Thoracic aorta (tissue), 2 donors: ENCODE measurements around the gene ACTN1. TPM values are rescaled to one million over a fixed set of nuclear protein-coding genes. Genes with fewer than 3 reads are reported as not detected.

Source experiments
- ATAC-seq: fragments of 150-250 bp; one replicate; pipeline ENCODE4 v1.8.0; 2017; ENCODE audit warnings: low read depth; ENCODE audit not compliant: insufficient number of reproducible peaks, low FRiP score
- DNase-seq: peaks from one replicate; pipeline ENCODE4 v3.0.0-alpha.2; 2020; ENCODE audit warnings: low spot score
- H3K27ac ChIP-seq, 2 donors: fragments of 200-600 bp; sonication (generic); 1 replicate in 1 of 2; 2 replicates in 1 of 2; pipeline ENCODE4 v1.5.1; 2016; ENCODE audit warnings: mild to moderate bottlenecking in 2 of 2, moderate library complexity in 2 of 2
- H3K27me3 ChIP-seq: fragments of 200-600 bp; sonication (generic); replicated peaks from 2 replicates; pipeline ENCODE4 v1.6.0; 2016; ENCODE audit warnings: mild to moderate bottlenecking; ENCODE audit not compliant: insufficient read depth
- H3K36me3 ChIP-seq: fragments of 200-600 bp; sonication (generic); one replicate; pipeline ENCODE4 v1.5.1; 2016
- H3K4me1 ChIP-seq, 2 donors: fragments of 200-600 bp; sonication (generic); 1 replicate in 1 of 2; 2 replicates in 1 of 2; pipeline versions ENCODE4 v1.5.1 to v1.6.0; 2016; ENCODE audit warnings: low read depth in 2 of 2, mild to moderate bottlenecking in 1 of 2; ENCODE audit not compliant: control insufficient read depth in 1 of 2
- H3K4me3 ChIP-seq: fragments of 200-600 bp; sonication (generic); 2 replicates; pipeline ENCODE4 v1.5.1; 2016; ENCODE audit warnings: mild to moderate bottlenecking
- H3K9me3 ChIP-seq: fragments of 200-600 bp; sonication (generic); 2 replicates; pipeline ENCODE4 v1.5.1; 2016
- CTCF ChIP-seq: fragments of 200-600 bp; sonication (generic); IDR thresholded peaks from one replicate; pipeline ENCODE4 v1.5.1; 2019; ENCODE audit warnings: antibody characterized with exemption
- total RNA-seq, 2 donors: library from RNA; depleted of rRNA; stranded (reverse); fragments of >200 nt; gene quantifications; one replicate each; pipeline versions ENCODE4 v1.1.0 to v1.2.3, GENCODE V29; 2016

Gene ACTN1
- total RNA-seq, 2 donors from 2014 or later = 1,201 to 1,291 TPM

GRCh38 chr14:68876976-68877375, 102.1 kb downstream of the ACTN1 start:
- ATAC-seq = no peak
- H3K4me1 ChIP-seq = no peaks in the 10 kb centered on the region
- H3K9me3 ChIP-seq = no peaks in the 10 kb centered on the region
- no peak for TF ChIP-seq CTCF
- H3K36me3 ChIP-seq = peaks cover 95% of the 10 kb centered on the region
- H3K27me3 ChIP-seq = no peaks in the 10 kb centered on the region
- no peak overlapping the region for H3K4me3 ChIP-seq
- H3K27ac ChIP-seq = peak overlapping the region in 1 of 2 donors; percentile 5
- no peak for DNase-seq

GRCh38 chr14:68874746-68875155, 104.4 kb downstream of the ACTN1 start:
- Histone ChIP-seq H3K27me3 (no peaks in the 10 kb centered on the region), H3K4me1 (no peaks in the 10 kb centered on the region), H3K9me3 (no peaks in the 10 kb centered on the region), H3K27ac (no peak overlapping the region), H3K4me3 (no peak overlapping the region), H3K36me3 (peaks cover 83% of the 10 kb centered on the region)
- DNase-seq (no peak), ATAC-seq (no peak)
- no peak for TF ChIP-seq CTCF

GRCh38 chr14:68873376-68873775, 105.7 kb downstream of the ACTN1 start:
- no peak for TF ChIP-seq CTCF
- H3K27me3 ChIP-seq = no peaks in the 10 kb centered on the region

GRCh38 chr14:68871392-68871791, 107.7 kb downstream of the ACTN1 start:
- ATAC-seq (no peak), DNase-seq (no peak)
- Histone ChIP-seq H3K36me3 (peaks cover 52% of the 10 kb centered on the region), H3K4me3 (no peak overlapping the region), H3K27me3 (no peaks in the 10 kb centered on the region), H3K9me3 (no peaks in the 10 kb centered on the region), H3K4me1 (no peaks in the 10 kb centered on the region), H3K27ac (peak overlapping the region in 1 of 2 donors; percentile 11)
- TF ChIP-seq CTCF = no peak

More at GRCh38 chr14:68873376-68873775, 105.7 kb downstream of the ACTN1 start:
- no peak for DNase-seq
- Histone ChIP-seq H3K27ac (peak overlapping the region in 1 of 2 donors; percentile 9), H3K36me3 (peaks cover 71% of the 10 kb centered on the region), H3K4me3 (no peak overlapping the region), H3K4me1 (no peaks in the 10 kb centered on the region), H3K9me3 (no peaks in the 10 kb centered on the region)
- ATAC-seq = no peak

GRCh38 chr14:68866991-68867533, 112.0 kb downstream of the ACTN1 start:
- Histone ChIP-seq H3K27me3 (no peaks in the 10 kb centered on the region), H3K4me3 (no peak overlapping the region), H3K27ac (no peak overlapping the region), H3K4me1 (no peaks in the 10 kb centered on the region), H3K36me3 (peaks cover 10% of the 10 kb centered on the region), H3K9me3 (peaks cover 11% of the 10 kb centered on the region)
- DNase-seq (no peak), ATAC-seq (no peak)
- no peak for TF ChIP-seq CTCF
